GM12892 (cell line): ENCODE measurements around the gene MAP2K2.

Experiments
- POLR2A ChIP-seq: IDR thresholded peaks from 2 replicates; pipeline ENCODE4 v1.6.1; 2011; ENCODE audit warnings: low read depth, low read length, control low read depth
- TAF1 ChIP-seq: IDR thresholded peaks from 2 replicates; pipeline ENCODE4 v1.6.1; 2011; ENCODE audit warnings: low read depth, mild to moderate bottlenecking, control low read depth, low read length, borderline replicate concordance

- TF ChIP-seq TAF1 (no peak), POLR2A (no peak)
Observed at GRCh38 chr19:4093643-4094175, 30.2 kb downstream of the MAP2K2 start.
